IMR-90 (cell line): ENCODE measurements around the gene LYPD3. TPM values are rescaled to one million over a fixed set of nuclear protein-coding genes. Genes with fewer than 3 reads are reported as not detected.
A peak's percentile ranks its signal among the peaks of the same experiment; 100 is the strongest.

ENCODE experiments used
- ATAC-seq: fragments of 200-7000 bp; cut with Tn5 transposase; 2 replicates; pipeline ENCODE4 v1.9.1; 2020; ENCODE audit warnings: low read depth, mild to moderate bottlenecking, moderate library complexity
- BruUV-seq: library from RNA; stranded (reverse); fragments of 400-500 nt; replicated peaks from 2 replicates; lab custom pipeline; 2021; lab: Mats Ljungman, UMichigan
- CTCF ChIA-PET: fragments of 300-600 bp; formaldehyde crosslinking; extraction: SDS; loops from one replicate; lab custom pipeline; 2021; ENCODE audit warnings: antibody characterized with exemption; lab: Yijun Ruan, JAX
- POLR2A ChIA-PET: fragments of 300-600 bp; sonication (Branson Sonifier 250); formaldehyde crosslinking; loops from one replicate; lab custom pipeline; 2022; ENCODE audit warnings: antibody characterized with exemption; ENCODE audit not compliant: unreplicated experiment; lab: Charles Lee
- DNase-seq: peaks from one replicate; pipeline ENCODE4 v3.0.0; 2013
- H2AFZ ChIP-seq: replicated peaks from 2 replicates; pipeline ENCODE3; 2013; ENCODE audit warnings: low read length, mild to moderate bottlenecking; ENCODE audit not compliant: poor library complexity
- H2AK5ac ChIP-seq: 2 replicates; pipeline ENCODE4 v1.6.1; 2013; ENCODE audit warnings: low read depth, low read length, inconsistent platforms
- H2AK9ac ChIP-seq: replicated peaks from 2 replicates; pipeline ENCODE3; 2013; ENCODE audit warnings: mild to moderate bottlenecking, low read depth, low read length, moderate library complexity; ENCODE audit not compliant: poor library complexity
- H2BK120ac ChIP-seq: 2 replicates; pipeline ENCODE4 v1.6.1; 2013; ENCODE audit warnings: low read depth, low read length, inconsistent platforms
- H2BK15ac ChIP-seq: 3 replicates; pipeline ENCODE4 v1.6.1; 2013; ENCODE audit warnings: low read depth, low read length, inconsistent platforms
- H2BK20ac ChIP-seq: 2 replicates; pipeline ENCODE4 v1.6.1; 2013; ENCODE audit warnings: low read depth, mild to moderate bottlenecking, inconsistent platforms, low read length, moderate library complexity
- H2BK5ac ChIP-seq: 2 replicates; pipeline ENCODE4 v1.6.1; 2013; ENCODE audit warnings: mild to moderate bottlenecking, low read depth, low read length, inconsistent platforms; ENCODE audit not compliant: poor library complexity, severe bottlenecking
- H3K14ac ChIP-seq: replicated peaks from 2 replicates; pipeline ENCODE4 v1.6.1; 2013; ENCODE audit warnings: low read depth, low read length, inconsistent platforms
- H3K18ac ChIP-seq: 2 replicates; pipeline ENCODE4 v1.6.1; 2013; ENCODE audit warnings: low read depth, low read length, control low read depth
- H3K23ac ChIP-seq: 2 replicates; pipeline ENCODE4 v1.6.1; 2013; ENCODE audit warnings: low read depth, low read length, inconsistent platforms
- H3K27ac ChIP-seq: 2 replicates; pipeline ENCODE4 v1.5.1; 2013; ENCODE audit warnings: mild to moderate bottlenecking, control low read depth, low read length; ENCODE audit not compliant: insufficient read depth
- H3K27me3 ChIP-seq: 2 replicates; pipeline ENCODE4 v1.6.1; 2013; ENCODE audit warnings: low read length; ENCODE audit not compliant: control insufficient read depth, insufficient read depth
- H3K36me3 ChIP-seq: 2 replicates; pipeline ENCODE4 v1.6.1; 2013; ENCODE audit warnings: low read length, mixed read lengths; ENCODE audit not compliant: control insufficient read depth, insufficient read depth
- H3K4ac ChIP-seq: 2 replicates; pipeline ENCODE4 v1.6.1; 2013; ENCODE audit warnings: low read depth, low read length, inconsistent platforms
- H3K4me1 ChIP-seq: 2 replicates; pipeline ENCODE4 v1.6.1; 2013; ENCODE audit warnings: low read length, mixed read lengths; ENCODE audit not compliant: control insufficient read depth, insufficient read depth
- H3K4me2 ChIP-seq: 2 replicates; pipeline ENCODE4 v1.6.1; 2013; ENCODE audit warnings: low read depth, mild to moderate bottlenecking, control low read depth, low read length, moderate library complexity
- H3K4me3 ChIP-seq: 2 replicates; pipeline ENCODE4 v1.5.1; 2013; ENCODE audit warnings: low read depth, mild to moderate bottlenecking, control low read depth, low read length, moderate library complexity; ENCODE audit not compliant: insufficient read depth
- H3K56ac ChIP-seq: 2 replicates; pipeline ENCODE4 v1.6.1; 2013; ENCODE audit warnings: low read length, inconsistent platforms; ENCODE audit not compliant: insufficient read depth; ENCODE audit errors: extremely low read depth
- H3K79me1 ChIP-seq, 2 experiments: 2 replicates each; pipeline ENCODE4 v1.6.1; 2013; ENCODE audit warnings: low read length in 2 of 2, inconsistent platforms in 1 of 2, low read depth in 1 of 2
- H3K9ac ChIP-seq: 2 replicates; pipeline ENCODE4 v1.6.1; 2013; ENCODE audit warnings: low read depth, low read length, control low read depth
- H3K9me1 ChIP-seq: 2 replicates; pipeline ENCODE4 v1.6.1; 2013; ENCODE audit warnings: low read length, inconsistent platforms; ENCODE audit not compliant: insufficient read depth
- H3K9me3 ChIP-seq: 2 replicates; pipeline ENCODE4 v1.6.1; 2013; ENCODE audit warnings: low read length; ENCODE audit not compliant: control insufficient read depth, insufficient read depth
- H4K20me1 ChIP-seq: 2 replicates; pipeline ENCODE4 v1.6.1; 2013; ENCODE audit warnings: low read length, inconsistent platforms; ENCODE audit not compliant: insufficient read depth
- H4K5ac ChIP-seq: 2 replicates; pipeline ENCODE4 v1.6.1; 2013; ENCODE audit warnings: mild to moderate bottlenecking, low read depth, low read length, control low read depth
- H4K8ac ChIP-seq, 2 experiments: 2 replicates each; pipeline ENCODE4 v1.6.1; 2013; ENCODE audit warnings: low read depth in 2 of 2, low read length in 2 of 2, control low read depth in 1 of 2, inconsistent platforms in 1 of 2
- H4K91ac ChIP-seq: 2 replicates; pipeline ENCODE4 v1.6.1; 2013; ENCODE audit warnings: low read depth, low read length, inconsistent platforms; ENCODE audit not compliant: insufficient read depth
- MAZ ChIP-seq: IDR thresholded peaks from 2 replicates; pipeline ENCODE4 v1.6.1; 2012; ENCODE audit warnings: low read depth, mild to moderate bottlenecking, low read length, improper control_type of control experiment, moderate library complexity, borderline replicate concordance
- MXI1 ChIP-seq: IDR thresholded peaks from 2 replicates; pipeline ENCODE4 v1.6.1; 2012; ENCODE audit warnings: low read depth, mild to moderate bottlenecking, low read length, moderate library complexity, borderline replicate concordance
- WGBS, 2 experiments: methylation state at CpG; one replicate each; pipeline versions ENCODE4 v1.1.5 to v1.1.7; 2013; ENCODE audit warnings: missing lambda C conversion rate in 2 of 2; ENCODE audit not compliant: insufficient read length in 1 of 2; ENCODE audit errors: extremely low coverage in 2 of 2; 5-methylcytosine and 5-hydroxymethylcytosine counted together
- dilution Hi-C: fragments of 300-500 bp; cut with HindIII; formaldehyde crosslinking; loops from one replicate; pipeline ENCODE4 v1.14.3; 2018; ENCODE audit warnings: low sequenced_read_pairs; ENCODE audit not compliant: unreplicated experiment
- in situ Hi-C: fragments of 300-500 bp; cut with MboI; formaldehyde crosslinking; loops from 3 replicates; pipeline ENCODE4 v1.14.3; 2019; ENCODE audit warnings: low sequenced_read_pairs, inconsistent platforms, mixed read lengths
- intact Hi-C: fragments of 100-400 bp; cut with micrococcal nuclease; formaldehyde crosslinking; loops from 2 replicates; pipeline ENCODE4 v1.10.0; 2022
- polyA plus RNA-seq, 3 experiments: library from polyadenylated mRNA; depleted of rRNA; stranded (reverse); fragments of >200 nt; gene quantifications; 2 replicates each; pipeline ENCODE4 v1.2.3, GENCODE V29; 2012; ENCODE audit warnings: low replicate concordance in 1 of 3
- total RNA-seq: library from RNA; depleted of rRNA; stranded (reverse); fragments of >200 nt; gene quantifications from 2 replicates; pipeline ENCODE4 v1.2.3, GENCODE V29; 2012

LYPD3 gene
- total and polyA plus RNA-seq, 2 of the 4 experiments (the other 2 are of a cell fraction), result 0.18 to 1.1 TPM

- peak overlapping the region; percentile 29 for H3K27ac ChIP-seq
- no peaks in the 10 kb centered on the region for H3K9me3 ChIP-seq
- H3K36me3 ChIP-seq, result no peaks in the 10 kb centered on the region
- WGBS, 2 experiments, result 4% methylated on average over 21 of the region's 33 CpGs; no CpG with 5 or more reads in 1 of the 2 experiments
- peak overlapping the region; percentile 25 for H3K9ac ChIP-seq
- H3K4ac ChIP-seq, result peak overlapping the region; percentile 41
- peaks cover 12% of the 10 kb centered on the region for H3K9me1 ChIP-seq
- H4K20me1 ChIP-seq, result no peaks in the 10 kb centered on the region
- ATAC-seq, result peak; percentile 61
- peak overlapping the region; percentile 80 for H3K4me3 ChIP-seq
- H3K4me1 ChIP-seq, result peaks cover 15% of the 10 kb centered on the region
- peak overlapping the region; percentile 61 for H3K14ac ChIP-seq
- peak overlapping the region; percentile 16; the same call in 1 of the 2 replicates for H4K91ac ChIP-seq
- H2BK20ac ChIP-seq, result peak overlapping the region; percentile 27; the same call in 1 of the 2 replicates
- peak overlapping the region; percentile 15; the same call in 1 of the 2 replicates for H2AK5ac ChIP-seq
- TF ChIP-seq MAZ (0 out of 2 replicates have a peak, but pooled peaks have one; percentile 3), MXI1 (no peak)
- dilution Hi-C loops (no loop called here), intact Hi-C loops (no loop called here), in situ Hi-C loops (no loop called here)
- POLR2A ChIA-PET, result no interaction called here
- H3K27me3 ChIP-seq, result 0 out of 2 replicates have a peak, but pooled peaks cover 2% of the 10 kb centered on the region
- H2AFZ ChIP-seq, result peak overlapping the region; percentile 96
- BruUV-seq, result no TSS peak
- H3K18ac ChIP-seq, result peak overlapping the region; percentile 12; the same call in 1 of the 2 replicates
- no peak for DNase-seq
- H3K23ac ChIP-seq, result peak overlapping the region; percentile 32; the same call in 1 of the 2 replicates
- H2BK120ac ChIP-seq, result peak overlapping the region; percentile 22
- H2BK15ac ChIP-seq, result peak overlapping the region; percentile 8; the same call in 1 of the 3 replicates
- H4K8ac ChIP-seq, result peak overlapping the region; percentile 19 to 51; a peak in 3 of 4 replicates
- CTCF ChIA-PET, result interaction anchor here (0.9 kb wide), 1 partner anchor 55 kb away, joined by 4 read pairs; no protein-coding TSS in a partner anchor
- peak overlapping the region; percentile 71 for H2AK9ac ChIP-seq
- H2BK5ac ChIP-seq, result no peak overlapping the region
- peak overlapping the region; percentile 4; the same call in 1 of the 2 replicates for H4K5ac ChIP-seq
- H3K56ac ChIP-seq, result no peak overlapping the region
- peak overlapping the region; percentile 80 for H3K4me2 ChIP-seq
- H3K79me1 ChIP-seq, result no peaks in the 10 kb centered on the region
These were observed 1.2 kb downstream of the LYPD3 start for GRCh38 chr19:43464134-43464775.
